SH-SY5Y (cell line): ENCODE data around the gene ECE1.

Experiments used
- GATA2 ChIP-seq: IDR thresholded peaks from 2 replicates; pipeline ENCODE4 v1.6.1; 2011; ENCODE audit warnings: mild to moderate bottlenecking, low read depth, low read length
- GATA3 ChIP-seq: IDR thresholded peaks from 2 replicates; pipeline ENCODE4 v1.6.1; 2011; ENCODE audit warnings: low read depth, mild to moderate bottlenecking, low read length, moderate library complexity

DNA sequence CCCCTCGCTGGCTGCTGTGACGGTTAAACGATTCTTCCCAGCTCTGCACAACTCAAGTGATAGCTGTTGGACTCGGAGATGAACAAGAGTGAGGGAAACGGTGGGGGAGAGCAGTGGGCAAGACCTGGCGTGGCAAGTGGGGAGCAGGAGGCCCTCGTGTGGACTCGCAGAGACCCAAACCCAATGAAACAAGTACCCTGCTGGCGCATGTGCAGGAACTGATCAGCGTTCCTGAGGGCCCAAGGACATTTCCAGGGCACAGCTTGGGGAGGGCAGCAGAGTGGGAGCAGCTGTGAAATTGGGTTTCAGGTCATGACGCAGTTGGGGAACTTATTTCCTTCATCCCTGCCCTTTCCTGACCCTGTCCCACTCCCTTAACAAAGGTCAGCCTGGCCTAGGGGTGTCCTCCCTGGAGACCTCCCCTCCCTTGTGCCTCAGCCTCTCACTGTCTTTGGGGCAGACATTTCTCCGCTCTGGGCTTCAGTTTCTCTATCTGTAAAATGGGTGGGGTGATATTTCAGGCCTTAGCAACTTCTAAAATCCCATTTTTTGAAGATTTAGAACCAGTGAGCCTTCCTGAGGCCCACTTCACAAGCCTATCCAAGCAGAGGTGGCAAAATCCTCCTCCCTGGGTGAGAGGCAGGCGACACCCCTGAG lies 27.9 kb upstream of the ECE1 start:
- TF ChIP-seq GATA2 = no peak
- TF ChIP-seq GATA3 = no peak
